Nephron progenitor cell (in vitro differentiated cells): ENCODE measurements around the gene HOXB3.

Experiments used
- DNase-seq: peaks from one replicate; pipeline ENCODE4 v3.0.0; 2021
- H3K27ac Mint-ChIP-seq: 2 replicates; pipeline ENCODE4 v1.8.0; 2021; ENCODE audit warnings: mild to moderate bottlenecking, moderate library complexity, mixed read lengths
- H3K27me3 Mint-ChIP-seq: 2 replicates; pipeline ENCODE4 v1.8.0; 2021; ENCODE audit warnings: mild to moderate bottlenecking, low read depth, mixed read lengths; ENCODE audit not compliant: poor library complexity
- H3K36me3 Mint-ChIP-seq: 2 replicates; pipeline ENCODE4 v1.8.0; 2021; ENCODE audit warnings: low read depth, mixed read lengths
- H3K4me1 Mint-ChIP-seq: 2 replicates; pipeline ENCODE4 v1.8.0; 2021; ENCODE audit warnings: mixed read lengths
- H3K4me3 Mint-ChIP-seq: 2 replicates; pipeline ENCODE4 v1.8.0; 2021; ENCODE audit warnings: mild to moderate bottlenecking, moderate library complexity, mixed read lengths
- H3K9me3 Mint-ChIP-seq: 2 replicates; pipeline ENCODE4 v1.8.0; 2021; ENCODE audit warnings: mild to moderate bottlenecking, moderate library complexity, mixed read lengths
- CTCF ChIP-seq: fragments of 200-600 bp; sonication (generic); IDR thresholded peaks from 2 replicates; pipeline ENCODE4 v1.5.0; 2021; ENCODE audit warnings: antibody characterized with exemption

The HOXB3 gene

DNA sequence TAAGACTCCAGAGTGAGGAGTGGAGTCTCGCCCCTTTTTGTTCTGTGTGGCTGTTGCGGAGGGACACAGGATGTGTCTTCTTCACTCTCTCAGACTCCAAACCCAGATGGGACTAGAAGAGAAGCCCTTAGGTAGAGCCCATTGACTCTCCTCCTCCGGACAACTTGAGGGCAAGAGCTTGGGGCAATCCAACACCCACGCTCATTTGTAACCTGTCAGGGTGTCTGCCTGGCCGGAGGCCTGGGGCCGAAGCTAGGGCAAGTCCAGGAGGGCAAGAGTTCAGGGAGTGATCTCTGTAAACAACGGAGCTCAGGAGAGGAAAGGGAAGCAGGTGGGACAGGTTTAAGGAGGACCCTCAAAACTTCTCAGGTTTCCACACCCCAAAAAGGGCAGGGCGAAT, 57.8 kb downstream of the HOXB3 start:
- Mint-ChIP-seq H3K36me3 (peaks cover 10% of the 10 kb centered on the region), H3K4me1 (peaks cover 78% of the 10 kb centered on the region), H3K4me3 (peak overlapping the region; percentile 93), H3K27ac (peak overlapping the region; percentile 68), H3K9me3 (no peaks in the 10 kb centered on the region), H3K27me3 (peaks cover 11% of the 10 kb centered on the region)
- no peak for TF ChIP-seq CTCF
- DNase-seq: peak; percentile 40

DNA sequence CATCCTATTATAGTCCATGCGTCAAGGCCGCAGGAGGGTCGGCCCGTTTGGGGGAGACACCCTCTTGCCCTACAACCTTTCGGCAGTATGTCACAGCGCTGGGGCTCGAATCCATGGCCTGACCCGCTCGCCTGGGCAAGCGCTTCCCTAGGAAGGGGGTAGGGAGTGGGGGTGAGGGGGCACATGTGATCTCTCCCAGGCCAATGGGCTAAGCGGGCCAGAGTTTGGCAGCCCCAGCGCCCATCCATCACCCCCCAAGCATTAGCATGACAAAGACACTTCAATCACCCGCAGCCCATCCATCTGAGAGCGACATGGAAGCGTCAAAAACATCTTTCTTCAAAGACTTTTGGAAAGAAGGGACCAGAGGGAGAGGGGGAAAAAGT, 59.2 kb downstream of the HOXB3 start, which contains the start of gene HOXB1:
TSS of gene HOXB1 (minus strand) at position 125 of the 386 bp plus-strand sequence. CDS start at position 18, 107 bp downstream.
- Mint-ChIP-seq H3K36me3 (no peaks in the 10 kb centered on the region), H3K27ac (peak within 1 kb of the TSS; percentile 100), H3K9me3 (no peaks in the 10 kb centered on the region), H3K4me1 (peaks cover 78% of the 10 kb centered on the region), H3K27me3 (peaks cover 11% of the 10 kb centered on the region), H3K4me3 (peak within 1 kb of the TSS; percentile 93)
- TF ChIP-seq CTCF: no peak
- DNase-seq: peak; percentile 64

- Mint-ChIP-seq H3K27ac (peak overlapping the region; percentile 100), H3K9me3 (no peaks in the 10 kb centered on the region), H3K36me3 (no peaks in the 10 kb centered on the region), H3K4me3 (peak overlapping the region; percentile 93), H3K27me3 (peaks cover 11% of the 10 kb centered on the region), H3K4me1 (peaks cover 84% of the 10 kb centered on the region)
- no peak for TF ChIP-seq CTCF
- peak; percentile 48 for DNase-seq
Observed at GRCh38 chr17:48530208-48530886, 59.7 kb downstream of the HOXB3 start.

DNA sequence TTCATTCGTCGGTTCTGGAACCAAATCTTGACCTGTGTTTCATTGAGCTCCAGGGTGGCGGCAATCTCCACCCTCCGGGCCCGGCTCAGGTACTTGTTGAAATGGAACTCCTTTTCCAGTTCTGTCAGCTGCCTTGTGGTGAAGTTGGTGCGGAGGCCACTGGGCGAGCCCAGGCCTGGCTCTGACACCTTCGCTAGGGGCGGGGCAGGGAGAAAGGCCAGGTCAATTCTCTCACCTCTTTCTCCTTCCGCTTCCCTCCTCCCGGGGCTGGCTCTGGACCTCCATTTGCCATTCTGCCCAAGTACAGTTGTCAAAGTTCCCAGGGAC, 60.4 kb downstream of the HOXB3 start:
- DNase-seq: peak; percentile 43
- no peak for TF ChIP-seq CTCF
- H3K4me3 Mint-ChIP-seq: peak overlapping the region; percentile 93
- H3K9me3 Mint-ChIP-seq: no peaks in the 10 kb centered on the region
- peak overlapping the region; percentile 100 for H3K27ac Mint-ChIP-seq
- H3K36me3 Mint-ChIP-seq: no peaks in the 10 kb centered on the region
- H3K27me3 Mint-ChIP-seq: peaks cover 11% of the 10 kb centered on the region
- H3K4me1 Mint-ChIP-seq: peaks cover 91% of the 10 kb centered on the region

- Mint-ChIP-seq H3K27ac (peak overlapping the region; percentile 100), H3K27me3 (peaks cover 11% of the 10 kb centered on the region), H3K9me3 (no peaks in the 10 kb centered on the region), H3K4me3 (peak overlapping the region; percentile 93), H3K4me1 (peaks cover 91% of the 10 kb centered on the region), H3K36me3 (no peaks in the 10 kb centered on the region)
- no peak for TF ChIP-seq CTCF
- peak; percentile 45 for DNase-seq
Observed at GRCh38 chr17:48528936-48529682, 60.9 kb downstream of the HOXB3 start.
